Activated CD4-positive, alpha-beta memory T cell treated with anti-CD3 and anti-CD28 coated beads for 36 hours (primary cell): ENCODE measurements around the gene HOXD8. TPM values are rescaled to one million over a fixed set of nuclear protein-coding genes. Genes with fewer than 3 reads are reported as not detected.

Experiments
- CTCF ChIA-PET: fragments of 350-600 bp; sonication (Branson Sonifier 250); formaldehyde crosslinking; loops from one replicate; lab custom pipeline; 2021; ENCODE audit warnings: antibody characterized with exemption, inconsistent platforms; lab: Charles Lee
- POLR2A ChIA-PET: fragments of 350-600 bp; sonication (Branson Sonifier 250); formaldehyde crosslinking; loops from one replicate; lab custom pipeline; 2021; ENCODE audit warnings: antibody characterized with exemption; lab: Charles Lee
- DNase-seq: peaks from one replicate; pipeline ENCODE4 v3.0.0-alpha.2; 2020
- H3K27ac Mint-ChIP-seq: one replicate; pipeline ENCODE4 v1.8.0; 2021; ENCODE audit warnings: mixed read lengths
- H3K27me3 Mint-ChIP-seq: one replicate; pipeline ENCODE4 v1.8.0; 2021; ENCODE audit warnings: mixed read lengths
- H3K36me3 Mint-ChIP-seq: one replicate; pipeline ENCODE4 v1.8.0; 2021; ENCODE audit warnings: mixed read lengths
- H3K4me1 Mint-ChIP-seq: one replicate; pipeline ENCODE4 v1.8.0; 2021; ENCODE audit warnings: low read depth, mixed read lengths
- H3K4me3 Mint-ChIP-seq: one replicate; pipeline ENCODE4 v1.8.0; 2021; ENCODE audit warnings: mild to moderate bottlenecking, mixed read lengths
- H3K9me3 Mint-ChIP-seq: one replicate; pipeline ENCODE4 v1.8.0; 2021; ENCODE audit warnings: mixed read lengths
- intact Hi-C: fragments of 100-400 bp; cut with micrococcal nuclease; formaldehyde crosslinking; loops from one replicate; pipeline ENCODE4 v1.15.1; 2023
- total RNA-seq, 2 experiments: library from RNA; stranded (reverse); gene quantifications; one replicate each; pipeline ENCODE4 v1.2.3, GENCODE V29; 2021

Gene HOXD8
- total RNA-seq, 2 experiments from 2014 or later = not detected

GRCh38 chr2:176085120-176085788 lies 44.3 kb upstream of the HOXD8 start:
- H3K27me3 Mint-ChIP-seq = peaks cover 85% of the 10 kb centered on the region
- peaks cover 15% of the 10 kb centered on the region for H3K9me3 Mint-ChIP-seq
- peaks cover 29% of the 10 kb centered on the region for H3K36me3 Mint-ChIP-seq
- ChIA-PET POLR2A (no interaction called here), CTCF (interaction anchor here (0.6 to 1.3 kb wide), 4 partner anchors 12 to 397 kb away, joined by 3 to 7 read pairs (median 4); no protein-coding TSS in a partner anchor)
- H3K4me1 Mint-ChIP-seq = peaks cover 9% of the 10 kb centered on the region
- H3K4me3 Mint-ChIP-seq = no peak overlapping the region
- no peak for DNase-seq
- no peak overlapping the region for H3K27ac Mint-ChIP-seq
- intact Hi-C loops = loop anchor here (2.0 to 5.0 kb wide), 2 partner anchors 26 to 77 kb away; no protein-coding TSS in a partner anchor

- ChIA-PET POLR2A (no interaction called here), CTCF (interaction anchor here (0.7 to 1.3 kb wide), 3 partner anchors 11 to 398 kb away, joined by 4 to 7 read pairs (median 4); no protein-coding TSS in a partner anchor)
- peak overlapping the region; percentile 23 for H3K4me3 Mint-ChIP-seq
Observed at GRCh38 chr2:176085861-176086771, 43.4 kb upstream of the HOXD8 start.

DNA sequence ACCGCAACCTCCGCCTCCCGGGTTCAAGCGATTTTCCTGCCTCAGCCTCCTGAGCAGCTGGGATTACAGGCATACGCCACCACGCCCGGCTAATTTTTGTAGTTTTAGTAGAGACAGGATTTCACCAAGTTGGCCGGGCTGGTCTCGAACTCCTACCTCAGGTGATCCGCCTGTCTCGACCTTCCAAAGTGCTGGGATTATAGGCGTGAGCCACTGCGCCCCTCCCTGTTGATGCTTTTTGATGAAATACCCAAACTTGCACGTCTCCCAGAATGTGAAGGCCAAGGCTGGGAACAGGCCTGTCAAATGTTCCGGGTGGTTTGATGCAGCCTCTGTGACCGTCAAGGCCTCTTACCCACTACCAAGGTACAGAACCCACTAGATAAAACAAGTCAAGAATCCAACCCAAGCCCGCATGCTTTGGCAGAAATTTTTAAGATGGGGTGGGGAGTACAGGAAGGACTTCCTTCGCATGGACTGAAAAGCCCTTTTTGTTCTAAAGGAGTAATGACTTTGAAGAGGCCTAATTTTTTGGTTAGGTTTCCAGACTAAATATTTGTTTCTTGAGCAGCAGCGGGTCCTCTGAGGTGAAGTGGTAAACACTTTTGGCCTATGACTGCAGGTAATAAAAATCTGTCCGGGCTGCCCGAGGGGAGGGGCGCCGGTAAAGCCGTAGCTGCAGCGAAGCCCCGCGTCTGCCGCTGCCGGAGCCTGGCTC lies 42.0 kb upstream of the HOXD8 start:
- Mint-ChIP-seq H3K9me3 (peaks cover 6% of the 10 kb centered on the region), H3K27ac (no peak overlapping the region), H3K36me3 (peaks cover 22% of the 10 kb centered on the region), H3K4me1 (peaks cover 12% of the 10 kb centered on the region), H3K27me3 (peaks cover 89% of the 10 kb centered on the region), H3K4me3 (no peak overlapping the region)
- intact Hi-C loops = loop anchor here (2.0 to 5.0 kb wide), 2 partner anchors 75 to 397 kb away; no protein-coding TSS in a partner anchor
- no peak for DNase-seq
- CTCF ChIA-PET = interaction anchor here (1.4 to 2.6 kb wide), 3 partner anchors 10 to 400 kb away, joined by 4 to 10 read pairs (median 6); no protein-coding TSS in a partner anchor
- POLR2A ChIA-PET = no interaction called here

More at GRCh38 chr2:176085861-176086771, 43.4 kb upstream of the HOXD8 start:
- no peak for DNase-seq
- H3K4me1 Mint-ChIP-seq = peaks cover 7% of the 10 kb centered on the region
- intact Hi-C loops = loop anchor here (2.0 to 5.0 kb wide), 2 partner anchors 25 to 76 kb away; no protein-coding TSS in a partner anchor
- H3K36me3 Mint-ChIP-seq = peaks cover 27% of the 10 kb centered on the region
- no peak overlapping the region for H3K27ac Mint-ChIP-seq
- H3K9me3 Mint-ChIP-seq = peaks cover 12% of the 10 kb centered on the region
- H3K27me3 Mint-ChIP-seq = peaks cover 88% of the 10 kb centered on the region

DNA sequence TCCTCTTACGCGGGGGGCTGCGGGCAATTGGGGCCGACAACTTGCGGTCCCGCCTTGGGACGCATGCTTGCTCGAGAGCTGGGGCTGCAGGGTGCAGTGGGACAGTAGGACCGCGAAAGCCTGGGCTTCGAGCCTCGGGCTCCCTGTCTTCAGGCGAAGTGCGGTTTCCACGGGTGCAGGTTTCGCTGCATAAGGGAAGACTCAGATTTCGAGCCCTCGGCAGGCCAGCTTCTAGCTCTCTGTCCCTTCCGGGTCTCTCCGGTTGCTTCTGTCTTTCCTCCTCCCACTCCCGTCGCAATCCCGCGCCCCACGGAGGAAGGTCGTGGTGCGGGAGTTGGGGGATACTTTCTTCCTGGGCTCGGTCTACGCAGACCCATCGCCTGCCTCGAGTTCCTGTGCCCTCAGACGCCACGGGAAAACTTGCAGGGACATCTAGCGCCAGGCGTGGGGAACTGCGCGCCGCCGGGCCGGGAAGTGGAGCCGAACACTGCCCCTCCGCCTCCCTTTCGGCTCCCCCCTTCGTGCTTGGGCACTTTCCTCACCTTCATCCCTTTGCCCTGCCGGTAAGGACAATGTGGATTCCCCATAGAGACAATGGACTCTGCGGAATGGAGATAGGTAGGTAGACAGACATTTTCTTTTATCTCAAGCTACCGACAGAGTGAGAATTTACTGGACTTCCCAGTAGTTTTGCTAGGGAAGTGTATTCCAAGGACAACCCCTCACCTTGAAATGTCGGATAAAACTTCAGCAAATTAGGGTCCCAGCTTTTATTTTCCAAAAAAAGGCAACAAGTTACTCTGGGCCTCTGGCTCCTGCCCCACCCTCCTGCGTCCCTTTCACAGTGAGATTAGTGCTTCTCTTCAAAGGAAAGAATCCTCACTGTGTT lies 41.2 kb upstream of the HOXD8 start:
- H3K4me3 Mint-ChIP-seq = peak overlapping the region; percentile 53
- ChIA-PET CTCF (interaction anchor here (1.0 to 2.6 kb wide), 6 partner anchors 9 to 719 kb away, joined by 3 to 10 read pairs (median 5); no protein-coding TSS in a partner anchor), POLR2A (no interaction called here)
- peaks cover 6% of the 10 kb centered on the region for H3K9me3 Mint-ChIP-seq
- H3K4me1 Mint-ChIP-seq = peaks cover 12% of the 10 kb centered on the region
- DNase-seq = peak; percentile 46
- H3K27ac Mint-ChIP-seq = no peak overlapping the region
- H3K36me3 Mint-ChIP-seq = peaks cover 16% of the 10 kb centered on the region
- H3K27me3 Mint-ChIP-seq = peaks cover 85% of the 10 kb centered on the region
- intact Hi-C loops = loop anchor here (2.0 to 5.0 kb wide), 2 partner anchors 74 to 397 kb away; no protein-coding TSS in a partner anchor

GRCh38 chr2:176088937-176089842 lies 40.3 kb upstream of the HOXD8 start:
- H3K9me3 Mint-ChIP-seq = no peaks in the 10 kb centered on the region
- H3K27me3 Mint-ChIP-seq = peaks cover 85% of the 10 kb centered on the region
- no peak overlapping the region for H3K4me3 Mint-ChIP-seq
- POLR2A ChIA-PET = no interaction called here
- intact Hi-C loops = loop anchor here (2.0 to 5.0 kb wide), 2 partner anchors 73 to 398 kb away; no protein-coding TSS in a partner anchor
- H3K27ac Mint-ChIP-seq = no peak overlapping the region
- CTCF ChIA-PET = interaction anchor here (1.0 to 2.6 kb wide), 4 partner anchors 8 to 720 kb away, joined by 3 to 10 read pairs (median 6); no protein-coding TSS in a partner anchor
- peaks cover 9% of the 10 kb centered on the region for H3K36me3 Mint-ChIP-seq
- DNase-seq = no peak
- peaks cover 17% of the 10 kb centered on the region for H3K4me1 Mint-ChIP-seq

- peaks cover 17% of the 10 kb centered on the region for H3K4me1 Mint-ChIP-seq
- H3K4me3 Mint-ChIP-seq = no peak overlapping the region
- H3K36me3 Mint-ChIP-seq = peaks cover 9% of the 10 kb centered on the region
- no peaks in the 10 kb centered on the region for H3K9me3 Mint-ChIP-seq
- ChIA-PET CTCF (interaction anchor here (1.2 to 1.7 kb wide), 2 partner anchors 37 to 400 kb away, joined by 4 to 7 read pairs; no protein-coding TSS in a partner anchor), POLR2A (no interaction called here)
- peaks cover 87% of the 10 kb centered on the region for H3K27me3 Mint-ChIP-seq
- H3K27ac Mint-ChIP-seq = no peak overlapping the region
- no peak for DNase-seq
- intact Hi-C loops = loop anchor here (2.0 to 10.0 kb wide), 3 partner anchors 72 to 885 kb away; no protein-coding TSS in a partner anchor
Observed at GRCh38 chr2:176089843-176090395, 39.6 kb upstream of the HOXD8 start.

DNA sequence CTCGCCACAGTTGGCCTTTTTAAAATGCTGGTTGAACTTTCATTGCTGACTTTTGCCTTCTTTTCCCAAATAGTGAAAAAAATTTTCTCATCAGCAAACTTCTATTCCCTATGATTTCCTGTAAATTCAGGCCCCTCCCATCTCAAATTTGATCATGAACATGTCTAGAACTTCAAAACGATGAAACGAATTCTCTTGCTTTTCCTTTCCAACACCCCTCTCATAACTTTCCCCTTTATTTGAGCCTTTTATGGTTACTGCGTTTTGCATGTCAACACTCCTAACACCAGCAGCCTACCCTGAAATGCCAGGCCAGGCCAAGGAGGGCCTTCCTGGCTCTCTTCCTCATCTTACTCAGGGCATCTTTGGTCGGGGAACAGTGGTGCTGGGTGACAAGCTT lies 38.6 kb upstream of the HOXD8 start:
- no peak overlapping the region for H3K27ac Mint-ChIP-seq
- H3K4me1 Mint-ChIP-seq = peaks cover 17% of the 10 kb centered on the region
- peaks cover 9% of the 10 kb centered on the region for H3K36me3 Mint-ChIP-seq
- no peaks in the 10 kb centered on the region for H3K9me3 Mint-ChIP-seq
- ChIA-PET POLR2A (no interaction called here), CTCF (no interaction called here)
- intact Hi-C loops = loop anchor here (10.0 kb wide), 1 partner anchor 886 kb away; no protein-coding TSS in a partner anchor
- no peak overlapping the region for H3K4me3 Mint-ChIP-seq
- peaks cover 87% of the 10 kb centered on the region for H3K27me3 Mint-ChIP-seq
- no peak for DNase-seq

DNA sequence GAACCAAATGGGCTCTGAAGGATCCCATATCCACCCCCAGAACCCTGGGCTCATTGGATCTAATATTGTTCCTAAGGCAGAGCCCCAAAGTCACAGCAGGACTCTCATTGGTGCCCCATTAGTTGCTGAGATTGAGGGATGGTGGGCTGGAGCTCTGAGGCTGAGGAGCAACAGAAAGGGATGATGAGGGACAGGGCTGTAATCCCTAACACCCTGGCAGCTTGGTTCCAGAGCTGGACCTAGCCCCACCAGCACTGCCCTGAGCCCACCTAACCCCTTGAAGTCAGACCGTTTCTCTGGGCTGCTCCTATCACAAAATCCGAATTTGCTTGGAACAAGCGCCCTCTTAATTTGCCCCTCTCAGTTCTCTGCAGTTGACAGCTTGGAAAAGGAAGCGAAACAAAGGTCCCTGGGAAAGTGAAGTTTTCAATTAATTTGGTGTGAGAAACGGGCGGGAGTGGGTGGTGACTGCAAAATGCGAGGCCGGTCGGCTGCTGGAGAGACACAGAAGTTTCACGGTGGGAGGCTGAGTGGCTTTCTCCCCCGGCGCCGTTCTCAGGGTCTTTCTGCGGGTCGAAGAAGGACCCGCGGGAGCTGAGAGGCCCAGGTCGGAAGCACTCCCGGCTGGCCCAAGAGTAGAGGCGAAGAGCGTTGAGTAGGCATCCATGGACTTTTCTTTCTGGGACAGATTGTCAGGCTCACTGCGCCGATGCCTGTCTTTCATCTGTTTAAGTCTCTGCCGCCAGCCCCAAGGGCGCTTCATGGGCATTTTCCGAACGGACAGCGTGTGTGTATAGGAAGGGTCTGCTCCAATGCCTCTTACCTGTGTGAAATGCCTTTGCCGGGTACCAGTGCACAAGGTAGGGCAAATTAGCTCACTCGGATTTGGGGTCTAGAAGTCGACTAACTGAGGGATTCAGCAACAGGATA lies 37.9 kb upstream of the HOXD8 start:
- DNase-seq = no peak
- Mint-ChIP-seq H3K36me3 (peaks cover 9% of the 10 kb centered on the region), H3K27me3 (peaks cover 88% of the 10 kb centered on the region), H3K9me3 (no peaks in the 10 kb centered on the region), H3K4me3 (peak overlapping the region; percentile 29), H3K4me1 (peaks cover 22% of the 10 kb centered on the region), H3K27ac (peak overlapping the region; percentile 33)
- POLR2A ChIA-PET = no interaction called here
- intact Hi-C loops = loop anchor here (10.0 kb wide), 1 partner anchor 887 kb away; no protein-coding TSS in a partner anchor
- CTCF ChIA-PET = no interaction called here
